OCI-LY7 (cell line): ENCODE results near the gene GATM. TPM values are rescaled to one million over a fixed set of nuclear protein-coding genes. Genes with fewer than 3 reads are reported as not detected.
"Not testable (repeated sequence)": the region's sequence is repeated elsewhere in the genome, so short reads cannot be mapped to it uniquely, and the experiment has no call there.

Source experiments
- BruUV-seq: library from RNA; stranded (reverse); fragments of 400-500 nt; replicated peaks from 2 replicates; lab custom pipeline; 2021; lab: Mats Ljungman, UMichigan
- CTCF ChIA-PET: fragments of 300-600 bp; sonication (Branson Sonifier 250); formaldehyde crosslinking; loops from one replicate; lab custom pipeline; 2022; ENCODE audit warnings: antibody characterized with exemption; ENCODE audit not compliant: unreplicated experiment; lab: Charles Lee
- POLR2A ChIA-PET: fragments of 300-600 bp; sonication (Branson Sonifier 250); formaldehyde crosslinking; loops from one replicate; lab custom pipeline; 2022; ENCODE audit warnings: antibody characterized with exemption; lab: Charles Lee
- DNase-seq: peaks from one replicate; pipeline ENCODE4 v3.0.0-alpha.2; 2015; ENCODE audit warnings: low spot score
- H2AFZ ChIP-seq: fragments of 200-600 bp; sonication (generic), shearing (Covaris generic); 2 replicates; pipeline ENCODE4 v1.6.1; 2014; ENCODE audit warnings: mild to moderate bottlenecking, antibody characterized with exemption, low read length, moderate library complexity
- H3K27ac ChIP-seq: fragments of 200-600 bp; sonication (generic); 2 replicates; pipeline ENCODE4 v1.5.1; 2014; ENCODE audit warnings: mixed run types, low read depth, mild to moderate bottlenecking, moderate library complexity, low read length, inconsistent platforms; ENCODE audit not compliant: poor library complexity, severe bottlenecking
- H3K36me3 ChIP-seq: fragments of 200-600 bp; sonication (generic); 2 replicates; pipeline ENCODE4 v1.6.1; 2014; ENCODE audit warnings: mild to moderate bottlenecking, antibody characterized with exemption, low read length, moderate library complexity, mixed read lengths; ENCODE audit not compliant: insufficient read depth
- H3K4me1 ChIP-seq: fragments of 200-600 bp; sonication (generic); 2 replicates; pipeline ENCODE4 v1.5.1; 2014; ENCODE audit warnings: mild to moderate bottlenecking, low read length; ENCODE audit not compliant: insufficient read depth, poor library complexity, severe bottlenecking
- H3K4me2 ChIP-seq: fragments of 200-600 bp; sonication (generic); 2 replicates; pipeline ENCODE4 v1.6.1; 2014; ENCODE audit warnings: mild to moderate bottlenecking, low read length
- H3K4me3 ChIP-seq: fragments of 200-600 bp; sonication (generic); 2 replicates; pipeline ENCODE4 v1.5.1; 2014; ENCODE audit warnings: mild to moderate bottlenecking, low read depth, low read length; ENCODE audit not compliant: poor library complexity, severe bottlenecking
- H3K79me2 ChIP-seq: fragments of 200-600 bp; sonication (generic); 2 replicates; pipeline ENCODE4 v1.6.1; 2016; ENCODE audit warnings: low read depth, mild to moderate bottlenecking, low read length, moderate library complexity, mixed read lengths; ENCODE audit not compliant: insufficient read depth
- H3K9me2 ChIP-seq: fragments of 200-600 bp; sonication (generic); 2 replicates; pipeline ENCODE4 v1.6.1; 2016; ENCODE audit warnings: mild to moderate bottlenecking, low read length, mixed read lengths; ENCODE audit not compliant: insufficient read depth
- H3K9me3 ChIP-seq: fragments of 200-600 bp; sonication (generic); 2 replicates; pipeline ENCODE4 v1.6.1; 2014; ENCODE audit warnings: mild to moderate bottlenecking, mixed run types, low read length, mixed read lengths
- H4K20me1 ChIP-seq: fragments of 200-600 bp; sonication (generic); 2 replicates; pipeline ENCODE4 v1.6.1; 2014; ENCODE audit warnings: mild to moderate bottlenecking, antibody characterized with exemption, low read length, moderate library complexity, mixed read lengths; ENCODE audit not compliant: insufficient read depth
- EZH2phosphoT487 ChIP-seq: fragments of 200-600 bp; sonication (generic); IDR thresholded peaks from 2 replicates; pipeline ENCODE4 v1.6.1; 2018; ENCODE audit warnings: low read depth, borderline replicate concordance, mild to moderate bottlenecking, mixed run types, antibody characterized with exemption, low read length, moderate library complexity, mixed read lengths
- intact Hi-C: fragments of 100-400 bp; cut with micrococcal nuclease; formaldehyde crosslinking; loops from one replicate; pipeline ENCODE4 v1.10.0; 2022; ENCODE audit not compliant: unreplicated experiment
- total RNA-seq, 2 experiments: library from RNA; depleted of rRNA in 1 of 2; stranded (reverse); fragments of >200 nt in 1 of 2; shearing (Covaris generic) in 1 of 2; gene quantifications; 2 replicates each; pipeline ENCODE4 v1.2.3, GENCODE V29; 2014 to 2022
- TF ChIP-seq, protein P1 (sequence below): fragments of 200-600 bp; sonication (generic); conservative IDR thresholded peaks from 2 replicates; pipeline ENCODE4 v1.5.1; 2014; ENCODE audit warnings: mild to moderate bottlenecking, antibody characterized with exemption, low read length, moderate library complexity, mixed read lengths

Gene GATM
- total RNA-seq, 2 experiments from 2014 or later = 1.3 to 2.7 TPM

- no peaks in the 10 kb centered on the region for H3K79me2 ChIP-seq
- H4K20me1 ChIP-seq = no peaks in the 10 kb centered on the region
- POLR2A ChIA-PET = interaction anchor here (0.7 to 1.1 kb wide), 2 partner anchors 29 to 171 kb away, joined by 3 read pairs; no protein-coding TSS in a partner anchor
- intact Hi-C loops = no loop called here
- no peak for TF ChIP-seq EZH2phosphoT487
- TF ChIP-seq, protein P1, sequence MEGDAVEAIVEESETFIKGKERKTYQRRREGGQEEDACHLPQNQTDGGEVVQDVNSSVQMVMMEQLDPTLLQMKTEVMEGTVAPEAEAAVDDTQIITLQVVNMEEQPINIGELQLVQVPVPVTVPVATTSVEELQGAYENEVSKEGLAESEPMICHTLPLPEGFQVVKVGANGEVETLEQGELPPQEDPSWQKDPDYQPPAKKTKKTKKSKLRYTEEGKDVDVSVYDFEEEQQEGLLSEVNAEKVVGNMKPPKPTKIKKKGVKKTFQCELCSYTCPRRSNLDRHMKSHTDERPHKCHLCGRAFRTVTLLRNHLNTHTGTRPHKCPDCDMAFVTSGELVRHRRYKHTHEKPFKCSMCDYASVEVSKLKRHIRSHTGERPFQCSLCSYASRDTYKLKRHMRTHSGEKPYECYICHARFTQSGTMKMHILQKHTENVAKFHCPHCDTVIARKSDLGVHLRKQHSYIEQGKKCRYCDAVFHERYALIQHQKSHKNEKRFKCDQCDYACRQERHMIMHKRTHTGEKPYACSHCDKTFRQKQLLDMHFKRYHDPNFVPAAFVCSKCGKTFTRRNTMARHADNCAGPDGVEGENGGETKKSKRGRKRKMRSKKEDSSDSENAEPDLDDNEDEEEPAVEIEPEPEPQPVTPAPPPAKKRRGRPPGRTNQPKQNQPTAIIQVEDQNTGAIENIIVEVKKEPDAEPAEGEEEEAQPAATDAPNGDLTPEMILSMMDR = no peak
- no peak overlapping the region for H3K4me2 ChIP-seq
- no peak overlapping the region for H2AFZ ChIP-seq
- DNase-seq = no peak
- no peak overlapping the region for H3K27ac ChIP-seq
- H3K4me3 ChIP-seq = no peak overlapping the region
- no TSS peak for BruUV-seq
- CTCF ChIA-PET = no interaction called here
- H3K4me1 ChIP-seq = no peaks in the 10 kb centered on the region
- no peaks in the 10 kb centered on the region for H3K36me3 ChIP-seq
- no peaks in the 10 kb centered on the region for H3K9me2 ChIP-seq
- H3K9me3 ChIP-seq = no peaks in the 10 kb centered on the region
Observed at GRCh38 chr15:45372041-45372995, 6.0 kb downstream of the GATM start.

DNA sequence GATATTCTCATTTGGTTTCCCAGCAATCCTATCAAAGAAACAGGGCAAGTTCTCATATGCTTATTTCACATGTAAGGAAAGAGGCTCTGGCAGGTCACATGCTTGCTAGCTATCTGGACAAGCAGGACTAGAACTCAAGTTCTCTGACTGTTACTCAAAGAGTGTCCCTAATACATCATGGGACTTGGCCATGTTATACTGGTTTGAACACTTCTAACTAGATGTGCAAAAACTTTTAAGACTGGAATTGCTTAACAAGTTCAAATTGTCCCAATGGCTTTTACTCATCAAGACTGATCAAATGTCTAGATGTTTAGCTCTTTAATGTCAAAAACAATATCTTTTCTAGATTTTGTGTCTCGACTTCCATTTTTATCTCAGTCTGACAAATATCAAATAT, 6.8 kb downstream of the GATM start:
- Histone ChIP-seq H3K4me2 (no peak overlapping the region), H3K9me2 (no peaks in the 10 kb centered on the region), H3K27ac (no peak overlapping the region), H3K4me3 (no peak overlapping the region), H3K9me3 (no peaks in the 10 kb centered on the region), H3K36me3 (no peaks in the 10 kb centered on the region), H4K20me1 (no peaks in the 10 kb centered on the region), H3K79me2 (no peaks in the 10 kb centered on the region), H2AFZ (no peak overlapping the region), H3K4me1 (no peaks in the 10 kb centered on the region)
- no TSS peak for BruUV-seq
- ChIA-PET CTCF (no interaction called here), POLR2A (no interaction called here)
- TF ChIP-seq, protein P1 = no peak
- no peak for TF ChIP-seq EZH2phosphoT487
- no peak for DNase-seq
- intact Hi-C loops = no loop called here

DNA sequence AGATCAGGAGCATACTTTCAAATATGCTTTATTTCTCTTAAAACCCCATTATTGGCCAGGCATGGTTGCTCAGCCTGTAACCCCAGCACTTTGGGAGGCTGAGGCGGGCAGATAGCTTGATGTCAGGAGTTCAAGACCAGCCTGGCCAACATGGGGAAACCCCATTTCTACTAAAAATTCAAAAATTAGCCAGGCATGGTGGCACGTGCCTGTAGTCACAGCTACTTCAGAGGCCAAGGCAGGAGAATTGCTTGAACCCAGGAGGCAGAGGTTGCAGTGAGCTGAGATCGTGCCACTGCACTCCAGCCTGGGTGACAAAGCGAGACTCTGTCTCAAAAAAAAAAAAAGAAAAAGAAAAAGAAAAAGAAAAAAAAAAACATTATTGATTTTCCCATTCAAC, 8.3 kb downstream of the GATM start:
- H4K20me1 ChIP-seq, H3K4me3 ChIP-seq, H3K4me1 ChIP-seq, H3K9me3 ChIP-seq, H3K9me2 ChIP-seq, DNase-seq, POLR2A ChIA-PET, intact Hi-C loops, H3K4me2 ChIP-seq, CTCF ChIA-PET, BruUV-seq, H3K27ac ChIP-seq, H3K36me3 ChIP-seq, H3K79me2 ChIP-seq, H2AFZ ChIP-seq: not testable (repeated sequence)

- H3K4me3 ChIP-seq, H3K36me3 ChIP-seq, H2AFZ ChIP-seq, BruUV-seq, H4K20me1 ChIP-seq, H3K4me1 ChIP-seq, CTCF ChIA-PET, POLR2A ChIA-PET, H3K79me2 ChIP-seq, intact Hi-C loops, DNase-seq, H3K4me2 ChIP-seq, H3K9me3 ChIP-seq, H3K9me2 ChIP-seq, H3K27ac ChIP-seq: not testable (repeated sequence)
Observed at GRCh38 chr15:45367222-45367621, 11.1 kb downstream of the GATM start.
